ENCODE results near the gene COLEC11. TPM values are rescaled to one million over a fixed set of nuclear protein-coding genes. Genes with fewer than 3 reads are reported as not detected.
"Not testable (repeated sequence)": the region's sequence is repeated elsewhere in the genome, so short reads cannot be mapped to it uniquely, and the experiment has no call there.

The COLEC11 gene
- total and polyA plus RNA-seq, 2 experiments from 2014 or later = 1.3 to 1.5 TPM

- H3K27ac ChIP-seq (ENCODE audit: low read depth); DNase-seq (ENCODE audit: low spot score); H3K36me3 ChIP-seq (ENCODE audit: insufficient read depth); H3F3A ChIP-seq (replicated peaks; ENCODE audit: low read depth); H3K27ac Mint-ChIP-seq; H3K79me2 ChIP-seq (replicated peaks; ENCODE audit: insufficient read depth); H3K9me2 ChIP-seq (ENCODE audit: insufficient read depth); H2AFZ ChIP-seq; H3K4me3 ChIP-seq; H3K27me3 ChIP-seq (ENCODE audit: insufficient read depth); H3K4me3 Mint-ChIP-seq; H3K4me1 ChIP-seq (ENCODE audit: insufficient read depth); ATAC-seq; H3K27me3 Mint-ChIP-seq (ENCODE audit: insufficient read depth, low read depth, poor library complexity); H4K20me1 ChIP-seq (replicated peaks; ENCODE audit: insufficient read depth); H3K9me3 Mint-ChIP-seq; H3K4me2 ChIP-seq; H3K36me3 Mint-ChIP-seq (ENCODE audit: low read depth); H3K4me1 Mint-ChIP-seq: not testable (repeated sequence)
These were observed 14.4 kb downstream of the COLEC11 start for GRCh38 chr2:3609279-3609673.

- Mint-ChIP-seq H3K27me3 (ENCODE audit: insufficient read depth, low read depth, poor library complexity) (peaks cover 3% of the 10 kb centered on the region), H3K4me3 (no peak overlapping the region), H3K4me1 (no peaks in the 10 kb centered on the region; the same call in 1 of the 3 replicates), H3K27ac (no peak overlapping the region), H3K36me3 (ENCODE audit: low read depth) (peaks cover 5% of the 10 kb centered on the region; the same call in 2 of the 3 replicates), H3K9me3 (peaks cover 18% of the 10 kb centered on the region)
- no peaks in the 10 kb centered on the region for H4K20me1 ChIP-seq (replicated peaks; ENCODE audit: insufficient read depth)
- no peak overlapping the region for H3K4me3 ChIP-seq
- no peak overlapping the region for H3K27ac ChIP-seq (ENCODE audit: low read depth)
- H3K4me2 ChIP-seq = no peak overlapping the region
- no peaks in the 10 kb centered on the region for H3K79me2 ChIP-seq (replicated peaks; ENCODE audit: insufficient read depth)
- no peaks in the 10 kb centered on the region for H3K27me3 ChIP-seq (ENCODE audit: insufficient read depth)
- DNase-seq (ENCODE audit: low spot score) (no peak), ATAC-seq (no peak)
- TF ChIP-seq EZH2phosphoT487 (IDR thresholded peaks at IDR 0.05; ENCODE audit: unreplicated experiment) (no peak), ZNF331 (CRISPR knock-in tag; IDR thresholded peaks at IDR 0.05; ENCODE audit: low read depth) (no peak), STAT1 (IDR thresholded peaks at IDR 0.05; ENCODE audit: unreplicated experiment) (no peak), CREB1 (CRISPR knock-in tag; IDR thresholded peaks at IDR 0.05; ENCODE audit: low read depth) (no peak), POLR2AphosphoS5 (IDR thresholded peaks at IDR 0.05; ENCODE audit: low read depth) (no peak), REST (IDR thresholded peaks at IDR 0.05; ENCODE audit: unreplicated experiment) (no peak)
- H3F3A ChIP-seq (replicated peaks; ENCODE audit: low read depth) = no peaks in the 10 kb centered on the region
- peak overlapping the region; percentile 56; the same call in 1 of the 2 replicates for H2AFZ ChIP-seq
- no peaks in the 10 kb centered on the region for H3K4me1 ChIP-seq (ENCODE audit: insufficient read depth)
- H3K9me2 ChIP-seq (ENCODE audit: insufficient read depth) = no peaks in the 10 kb centered on the region
- no peaks in the 10 kb centered on the region for H3K36me3 ChIP-seq (ENCODE audit: insufficient read depth)
These were observed 15.5 kb downstream of the COLEC11 start for GRCh38 chr2:3610415-3610814.

DNA sequence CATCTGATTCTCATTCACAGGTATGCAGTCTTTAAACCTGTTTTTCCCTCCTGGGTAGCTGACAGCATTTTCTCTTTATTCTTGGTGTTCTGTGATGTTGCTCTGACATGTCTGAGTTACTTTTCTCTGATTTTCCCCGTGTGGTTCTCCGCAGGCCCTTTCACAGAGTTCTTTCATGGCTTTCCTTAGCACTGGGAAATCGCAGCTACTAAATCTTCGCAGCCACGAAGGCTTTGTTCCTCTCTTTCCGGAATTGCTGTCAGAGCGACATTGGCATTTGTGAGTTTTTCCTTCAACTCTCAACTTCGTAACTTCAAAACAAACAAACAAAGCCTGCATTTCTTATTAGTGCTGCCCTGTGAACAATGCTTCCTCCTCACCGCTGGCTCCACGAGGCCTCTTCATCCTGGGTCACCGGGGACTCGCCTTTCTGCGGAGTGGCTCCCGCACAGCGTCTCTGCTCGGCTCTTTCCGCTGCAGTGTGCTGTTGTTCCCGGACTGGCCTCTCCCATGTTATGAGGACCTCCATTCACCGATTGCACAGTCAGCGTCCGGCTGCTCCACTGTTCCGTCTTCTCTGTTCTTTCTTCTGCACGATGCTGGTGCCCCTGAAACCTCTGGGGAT lies 16.1 kb downstream of the COLEC11 start:
- Histone ChIP-seq H3K4me3 (no peak overlapping the region), H2AFZ (peak overlapping the region; percentile 56), H3K27me3 (ENCODE audit: insufficient read depth) (no peaks in the 10 kb centered on the region), H3F3A (replicated peaks; ENCODE audit: low read depth) (no peaks in the 10 kb centered on the region), H3K4me1 (ENCODE audit: insufficient read depth) (no peaks in the 10 kb centered on the region), H3K36me3 (ENCODE audit: insufficient read depth) (no peaks in the 10 kb centered on the region), H3K4me2 (no peak overlapping the region), H4K20me1 (replicated peaks; ENCODE audit: insufficient read depth) (no peaks in the 10 kb centered on the region), H3K27ac (ENCODE audit: low read depth) (no peak overlapping the region), H3K9me2 (ENCODE audit: insufficient read depth) (no peaks in the 10 kb centered on the region), H3K79me2 (replicated peaks; ENCODE audit: insufficient read depth) (no peaks in the 10 kb centered on the region)
- Mint-ChIP-seq H3K36me3 (ENCODE audit: low read depth) (peaks cover 5% of the 10 kb centered on the region; the same call in 2 of the 3 replicates), H3K4me3 (no peak overlapping the region), H3K27ac (no peak overlapping the region), H3K9me3 (peaks cover 15% of the 10 kb centered on the region), H3K27me3 (ENCODE audit: insufficient read depth, low read depth, poor library complexity) (peaks cover 3% of the 10 kb centered on the region), H3K4me1 (no peaks in the 10 kb centered on the region; the same call in 1 of the 3 replicates)
- no peak; the same call in 2 of the 3 replicates for ATAC-seq
- no peak for DNase-seq (ENCODE audit: low spot score)
- TF ChIP-seq JUNB (IDR thresholded peaks at IDR 0.05; ENCODE audit: unreplicated experiment) (no peak), REST (IDR thresholded peaks at IDR 0.05; ENCODE audit: unreplicated experiment) (no peak), NANOG (IDR thresholded peaks at IDR 0.05; ENCODE audit: borderline replicate concordance) (no peak), ZNF331 (CRISPR knock-in tag; IDR thresholded peaks at IDR 0.05; ENCODE audit: low read depth) (no peak), CREB1 (CRISPR knock-in tag; IDR thresholded peaks at IDR 0.05; ENCODE audit: low read depth) (no peak)
- TF ChIP-seq, protein P1, sequence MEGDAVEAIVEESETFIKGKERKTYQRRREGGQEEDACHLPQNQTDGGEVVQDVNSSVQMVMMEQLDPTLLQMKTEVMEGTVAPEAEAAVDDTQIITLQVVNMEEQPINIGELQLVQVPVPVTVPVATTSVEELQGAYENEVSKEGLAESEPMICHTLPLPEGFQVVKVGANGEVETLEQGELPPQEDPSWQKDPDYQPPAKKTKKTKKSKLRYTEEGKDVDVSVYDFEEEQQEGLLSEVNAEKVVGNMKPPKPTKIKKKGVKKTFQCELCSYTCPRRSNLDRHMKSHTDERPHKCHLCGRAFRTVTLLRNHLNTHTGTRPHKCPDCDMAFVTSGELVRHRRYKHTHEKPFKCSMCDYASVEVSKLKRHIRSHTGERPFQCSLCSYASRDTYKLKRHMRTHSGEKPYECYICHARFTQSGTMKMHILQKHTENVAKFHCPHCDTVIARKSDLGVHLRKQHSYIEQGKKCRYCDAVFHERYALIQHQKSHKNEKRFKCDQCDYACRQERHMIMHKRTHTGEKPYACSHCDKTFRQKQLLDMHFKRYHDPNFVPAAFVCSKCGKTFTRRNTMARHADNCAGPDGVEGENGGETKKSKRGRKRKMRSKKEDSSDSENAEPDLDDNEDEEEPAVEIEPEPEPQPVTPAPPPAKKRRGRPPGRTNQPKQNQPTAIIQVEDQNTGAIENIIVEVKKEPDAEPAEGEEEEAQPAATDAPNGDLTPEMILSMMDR (conservative IDR thresholded peaks at IDR 0.05; ENCODE audit: low read depth in 2 of 2) = no peak

Measured in GM23338 (cell line).